HUES64 (cell line): Measurements from ENCODE around the gene CSAD.
"Not testable (repeated sequence)": the region's sequence is repeated elsewhere in the genome, so short reads cannot be mapped to it uniquely, and the experiment has no call there.

Source experiments
- H3K27ac ChIP-seq: 2 replicates; pipeline ENCODE4 v1.7.0; 2013; ENCODE audit warnings: low read depth, low read length, inconsistent platforms
- H3K27me3 ChIP-seq: 2 replicates; pipeline ENCODE4 v1.6.1; 2013; ENCODE audit warnings: mild to moderate bottlenecking, low read length; ENCODE audit not compliant: insufficient read depth
- H3K36me3 ChIP-seq: 2 replicates; pipeline ENCODE4 v1.6.1; 2013; ENCODE audit warnings: mild to moderate bottlenecking, low read length; ENCODE audit not compliant: insufficient read depth
- H3K4me1 ChIP-seq: 2 replicates; pipeline ENCODE4 v1.6.1; 2013; ENCODE audit warnings: mild to moderate bottlenecking, low read length, moderate library complexity; ENCODE audit not compliant: insufficient read depth
- H3K4me3 ChIP-seq: 2 replicates; pipeline ENCODE4 v1.5.1; 2013; ENCODE audit warnings: mild to moderate bottlenecking, low read length, moderate library complexity
- H3K9ac ChIP-seq: 2 replicates; pipeline ENCODE4 v1.6.1; 2013; ENCODE audit warnings: mild to moderate bottlenecking, low read depth, low read length
- H3K9me3 ChIP-seq: 2 replicates; pipeline ENCODE4 v1.6.1; 2013; ENCODE audit warnings: low read depth, low read length; ENCODE audit not compliant: insufficient read depth
- WGBS: fragments of 150-250, 120-280 bp; methylation state at CpG from one replicate; pipeline ENCODE4 v1.1.7; 2013; ENCODE audit warnings: missing lambda C conversion rate; 5-methylcytosine and 5-hydroxymethylcytosine counted together

The CSAD gene

DNA sequence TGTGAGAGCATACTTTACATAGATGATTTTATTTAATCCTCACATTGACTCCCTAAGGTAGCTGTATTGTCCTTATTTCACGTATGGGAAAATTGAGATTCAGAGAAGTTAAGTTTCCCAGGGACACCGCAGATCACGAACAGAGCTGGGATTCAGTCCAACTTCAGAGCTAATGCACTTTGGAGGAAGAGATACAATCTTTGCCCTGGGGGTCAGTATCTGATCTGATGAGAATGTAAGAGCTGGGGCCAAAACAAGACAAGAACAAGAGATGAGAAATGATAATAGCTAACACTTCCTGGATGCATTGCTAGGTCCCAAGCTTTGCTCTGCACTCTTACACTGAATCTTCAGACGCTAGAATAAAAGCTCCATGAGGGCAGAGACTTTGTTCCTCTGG, 6.0 kb upstream of the CSAD start:
- Histone ChIP-seq H3K27me3 (no peaks in the 10 kb centered on the region), H3K4me1 (peaks cover 2% of the 10 kb centered on the region; the same call in 1 of the 2 replicates), H3K9ac (no peak overlapping the region), H3K36me3 (peaks cover 61% of the 10 kb centered on the region), H3K4me3 (no peak overlapping the region), H3K9me3 (no peaks in the 10 kb centered on the region), H3K27ac (no peak overlapping the region)
- WGBS = 91% methylated on average over 4 of the region's 4 CpGs

- WGBS = 94% methylated on average over 3 of the region's 3 CpGs
- H3K27me3 ChIP-seq = no peaks in the 10 kb centered on the region
- no peaks in the 10 kb centered on the region for H3K9me3 ChIP-seq
- H3K36me3 ChIP-seq = peaks cover 63% of the 10 kb centered on the region
- H3K4me3 ChIP-seq = no peak overlapping the region
- H3K9ac ChIP-seq = no peak overlapping the region
- no peak overlapping the region for H3K27ac ChIP-seq
- H3K4me1 ChIP-seq = peaks cover 6% of the 10 kb centered on the region; the same call in 1 of the 2 replicates
Observed at GRCh38 chr12:53185582-53186153, 4.9 kb upstream of the CSAD start.

DNA sequence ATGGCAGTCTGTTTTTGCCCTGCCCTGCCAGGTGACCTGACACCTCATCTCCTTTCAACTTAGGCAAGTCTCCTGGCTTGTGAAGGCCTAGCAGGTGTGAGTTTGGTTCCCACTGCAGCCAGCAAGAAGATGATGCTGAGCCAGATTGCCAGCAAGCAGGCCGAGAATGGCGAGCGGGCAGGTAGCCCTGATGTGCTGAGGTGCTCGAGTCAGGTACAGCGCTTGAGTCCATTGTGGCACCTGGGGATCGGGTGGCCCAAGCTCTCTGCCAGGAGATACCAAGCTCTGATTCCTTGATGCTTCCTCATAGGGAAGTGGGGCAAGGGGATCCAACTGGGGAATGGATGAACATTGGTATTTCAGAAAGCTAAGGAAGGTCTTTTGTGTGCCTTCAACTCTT, 4.1 kb upstream of the CSAD start:
- 93% methylated on average over 6 of the region's 6 CpGs for WGBS
- Histone ChIP-seq H3K9ac (no peak overlapping the region), H3K27ac (no peak overlapping the region), H3K4me1 (peaks cover 6% of the 10 kb centered on the region; the same call in 1 of the 2 replicates), H3K9me3 (no peaks in the 10 kb centered on the region), H3K36me3 (peaks cover 63% of the 10 kb centered on the region), H3K4me3 (no peak overlapping the region), H3K27me3 (no peaks in the 10 kb centered on the region; the same call in 1 of the 2 replicates)

GRCh38 chr12:53182903-53183302, 2.2 kb upstream of the CSAD start:
- peaks cover 10% of the 10 kb centered on the region; the same call in 1 of the 2 replicates for H3K4me1 ChIP-seq
- H3K36me3 ChIP-seq = peaks cover 60% of the 10 kb centered on the region
- H3K9ac ChIP-seq = no peak overlapping the region
- H3K27ac ChIP-seq = no peak overlapping the region
- peaks cover 18% of the 10 kb centered on the region for H3K27me3 ChIP-seq
- no peaks in the 10 kb centered on the region for H3K9me3 ChIP-seq
- 90% methylated on average over 2 of the region's 2 CpGs for WGBS
- no peak overlapping the region for H3K4me3 ChIP-seq

DNA sequence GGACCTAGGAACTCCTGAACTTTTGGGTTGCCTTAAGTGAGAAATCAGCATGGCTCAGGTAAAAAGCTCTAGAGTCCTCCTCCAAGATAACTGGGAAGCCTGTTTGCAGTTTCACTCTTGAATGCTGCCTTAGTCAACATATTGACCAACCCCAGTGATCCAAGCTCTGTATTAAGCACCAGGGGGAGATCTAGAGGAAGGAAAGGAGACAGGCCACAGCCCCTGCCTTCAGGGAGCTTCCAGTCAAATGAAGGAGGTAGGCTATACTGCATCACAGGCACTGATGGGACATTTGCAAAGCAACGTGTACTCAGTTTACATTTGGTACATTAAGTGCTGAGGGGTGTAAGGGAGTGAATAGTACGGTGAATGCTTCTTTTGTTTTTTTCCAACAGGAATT, 1.2 kb upstream of the CSAD start:
- H3K36me3 ChIP-seq = peaks cover 50% of the 10 kb centered on the region
- H3K9ac ChIP-seq = no peak overlapping the region
- no peak overlapping the region for H3K27ac ChIP-seq

DNA sequence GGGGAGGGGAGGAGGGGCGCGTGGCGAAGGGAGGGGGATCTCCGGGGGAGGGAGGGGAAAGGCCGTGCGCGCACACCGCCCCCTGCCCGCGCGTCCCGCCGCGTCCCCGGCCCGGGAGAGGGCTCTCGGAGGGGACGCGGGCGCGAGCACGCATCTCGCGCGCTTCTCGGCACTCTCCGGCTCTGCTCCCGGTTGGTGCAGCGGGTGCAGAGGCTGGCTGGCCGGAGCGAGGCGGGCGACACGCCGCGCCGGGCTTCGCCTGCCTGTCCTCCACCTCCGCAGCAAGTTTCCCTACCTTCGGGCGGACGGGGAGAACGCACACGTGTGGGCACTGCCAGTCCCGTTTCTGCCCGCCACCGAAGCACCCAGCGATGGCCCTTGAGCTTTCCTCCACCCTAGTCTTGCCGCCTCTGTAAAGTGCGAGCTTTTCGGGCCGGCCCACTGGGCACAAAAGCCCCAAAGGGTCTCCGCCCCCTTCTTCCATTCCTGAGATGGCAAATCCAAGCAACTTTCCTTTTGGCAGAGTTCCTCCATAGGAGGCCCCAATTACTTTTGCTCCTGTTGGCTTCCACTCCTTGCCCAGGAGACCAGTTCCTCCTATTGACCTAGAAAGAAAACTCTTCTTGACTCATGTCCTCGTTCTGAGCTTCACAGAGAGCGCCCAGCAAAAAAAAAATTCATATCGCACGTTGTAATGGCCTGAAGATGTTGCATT, 363 bp upstream of the CSAD start:
- Histone ChIP-seq H3K36me3 (peaks cover 42% of the 10 kb centered on the region), H3K9ac (peak overlapping the region; percentile 92), H3K27me3 (peaks cover 36% of the 10 kb centered on the region), H3K4me1 (peaks cover 10% of the 10 kb centered on the region; the same call in 1 of the 2 replicates), H3K4me3 (peak overlapping the region; percentile 89), H3K27ac (peak overlapping the region; percentile 98), H3K9me3 (no peaks in the 10 kb centered on the region)
- 3% methylated on average over 57 of the region's 57 CpGs for WGBS

More for the DNA sequence above, 1.2 kb upstream of the CSAD start:
- 91% methylated on average over 2 of the region's 2 CpGs for WGBS
- H3K4me3 ChIP-seq = peak overlapping the region; percentile 89
- peaks cover 27% of the 10 kb centered on the region for H3K27me3 ChIP-seq
- H3K4me1 ChIP-seq = peaks cover 10% of the 10 kb centered on the region; the same call in 1 of the 2 replicates
- H3K9me3 ChIP-seq = no peaks in the 10 kb centered on the region

GRCh38 chr12:53179687-53180219, 972 bp downstream of the CSAD start:
- H3K4me1 ChIP-seq = peaks cover 17% of the 10 kb centered on the region
- H3K9me3 ChIP-seq = no peaks in the 10 kb centered on the region
- H3K27me3 ChIP-seq = peaks cover 44% of the 10 kb centered on the region
- peaks cover 29% of the 10 kb centered on the region for H3K36me3 ChIP-seq
- peak overlapping the region; percentile 98 for H3K27ac ChIP-seq
- H3K9ac ChIP-seq = peak overlapping the region; percentile 83
- WGBS = 17% methylated on average over 12 of the region's 12 CpGs
- peak overlapping the region; percentile 89 for H3K4me3 ChIP-seq

DNA sequence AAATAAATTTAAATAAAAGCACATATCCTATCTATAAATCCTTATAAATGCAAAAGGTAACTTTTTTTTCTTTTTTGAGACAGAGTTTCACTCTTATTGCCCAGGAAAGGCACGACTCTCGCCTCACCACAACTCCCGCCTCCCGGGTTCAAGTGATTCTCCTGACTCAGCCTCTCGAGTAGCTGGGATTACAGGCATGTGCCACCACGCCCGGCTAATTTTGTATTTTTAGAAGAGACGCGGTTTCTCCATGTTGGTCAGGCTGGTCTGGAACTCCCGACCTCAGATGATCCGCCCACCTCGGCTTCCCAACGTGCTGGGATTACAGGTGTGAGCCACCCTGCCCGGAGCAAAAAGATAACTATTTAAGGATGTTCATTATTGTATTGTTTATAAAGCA, 1.9 kb downstream of the CSAD start:
- not testable (repeated sequence) for H3K27ac ChIP-seq, H3K9me3 ChIP-seq, H3K4me3 ChIP-seq, H3K9ac ChIP-seq
- H3K36me3 ChIP-seq = peaks cover 22% of the 10 kb centered on the region
- H3K27me3 ChIP-seq = peaks cover 54% of the 10 kb centered on the region
- peaks cover 17% of the 10 kb centered on the region for H3K4me1 ChIP-seq
- 92% methylated on average over 14 of the region's 14 CpGs for WGBS

DNA sequence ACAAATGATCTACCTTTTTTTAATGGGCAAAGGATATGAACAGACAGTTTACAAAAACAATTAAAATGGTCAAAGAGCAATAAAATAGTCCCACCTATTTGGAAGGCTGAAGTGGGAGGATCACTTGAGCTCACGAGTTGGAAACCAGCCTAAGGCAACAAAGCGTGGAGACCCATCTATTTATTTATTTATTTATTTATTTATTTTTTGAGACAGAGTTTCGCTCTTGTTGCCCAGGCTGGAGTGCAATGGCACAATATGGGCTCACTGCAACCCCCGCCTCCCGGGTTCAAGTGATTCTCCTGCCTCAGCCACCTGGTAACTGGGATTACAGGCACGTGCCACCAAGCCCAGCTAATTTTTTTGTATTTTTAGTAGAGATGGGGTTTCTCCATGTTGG, 3.3 kb downstream of the CSAD start:
- not testable (repeated sequence) for H3K9ac ChIP-seq, H3K36me3 ChIP-seq, H3K27ac ChIP-seq, H3K4me3 ChIP-seq, H3K9me3 ChIP-seq
- Histone ChIP-seq H3K4me1 (peaks cover 17% of the 10 kb centered on the region), H3K27me3 (peaks cover 67% of the 10 kb centered on the region)
- WGBS = 87% methylated on average over 4 of the region's 6 CpGs

GRCh38 chr12:53176750-53177149, 4.0 kb downstream of the CSAD start:
- H3K9me3 ChIP-seq = no peaks in the 10 kb centered on the region
- H3K4me1 ChIP-seq = peaks cover 15% of the 10 kb centered on the region
- H3K4me3 ChIP-seq = no peak overlapping the region
- H3K9ac ChIP-seq = no peak overlapping the region
- 96% methylated on average over 2 of the region's 3 CpGs for WGBS
- peaks cover 2% of the 10 kb centered on the region; the same call in 1 of the 2 replicates for H3K36me3 ChIP-seq
- no peak overlapping the region for H3K27ac ChIP-seq
- H3K27me3 ChIP-seq = peaks cover 74% of the 10 kb centered on the region

- no peaks in the 10 kb centered on the region for H3K36me3 ChIP-seq
- WGBS = 19% methylated on average over 3 of the region's 4 CpGs
- no peak overlapping the region for H3K4me3 ChIP-seq
- no peak overlapping the region for H3K27ac ChIP-seq
- H3K9ac ChIP-seq = no peak overlapping the region
- H3K4me1 ChIP-seq = peaks cover 11% of the 10 kb centered on the region
- peaks cover 90% of the 10 kb centered on the region for H3K27me3 ChIP-seq
- no peaks in the 10 kb centered on the region for H3K9me3 ChIP-seq
Observed at GRCh38 chr12:53174881-53175491, 5.7 kb downstream of the CSAD start.
